ENCODE measurements around the gene CDK14. TPM values are rescaled to one million over a fixed set of nuclear protein-coding genes. Genes with fewer than 3 reads are reported as not detected.

Gene CDK14
- total RNA-seq, 4 donors from 2014 or later, result 1.1 to 12.7 (median 5.8) TPM

DNA sequence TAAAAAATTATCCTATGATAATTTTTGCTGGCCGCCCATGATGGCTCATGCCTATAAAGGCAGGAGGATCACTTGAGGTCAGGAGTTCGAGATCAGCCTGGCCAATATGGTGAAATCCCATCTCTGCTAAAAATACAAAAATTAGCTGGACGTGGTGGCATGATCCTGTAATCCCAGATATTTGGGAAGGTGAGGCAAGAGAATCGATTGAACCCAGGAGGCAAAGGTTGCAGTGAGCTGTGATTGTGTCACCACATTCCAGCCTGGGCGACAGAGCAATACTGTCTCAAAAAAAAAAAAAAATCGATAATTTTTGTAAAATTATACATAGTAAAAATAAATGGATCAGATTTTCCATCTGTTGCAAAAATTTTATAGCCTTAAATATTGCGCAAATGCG, 31.7 kb upstream of the CDK14 start:
- intact Hi-C loops (cut with DNase I; ENCODE audit: low total_unique reads), result no loop called here
- no peak for TF ChIP-seq POLR2A (IDR thresholded peaks at IDR 0.05)
- TF ChIP-seq, protein P1, sequence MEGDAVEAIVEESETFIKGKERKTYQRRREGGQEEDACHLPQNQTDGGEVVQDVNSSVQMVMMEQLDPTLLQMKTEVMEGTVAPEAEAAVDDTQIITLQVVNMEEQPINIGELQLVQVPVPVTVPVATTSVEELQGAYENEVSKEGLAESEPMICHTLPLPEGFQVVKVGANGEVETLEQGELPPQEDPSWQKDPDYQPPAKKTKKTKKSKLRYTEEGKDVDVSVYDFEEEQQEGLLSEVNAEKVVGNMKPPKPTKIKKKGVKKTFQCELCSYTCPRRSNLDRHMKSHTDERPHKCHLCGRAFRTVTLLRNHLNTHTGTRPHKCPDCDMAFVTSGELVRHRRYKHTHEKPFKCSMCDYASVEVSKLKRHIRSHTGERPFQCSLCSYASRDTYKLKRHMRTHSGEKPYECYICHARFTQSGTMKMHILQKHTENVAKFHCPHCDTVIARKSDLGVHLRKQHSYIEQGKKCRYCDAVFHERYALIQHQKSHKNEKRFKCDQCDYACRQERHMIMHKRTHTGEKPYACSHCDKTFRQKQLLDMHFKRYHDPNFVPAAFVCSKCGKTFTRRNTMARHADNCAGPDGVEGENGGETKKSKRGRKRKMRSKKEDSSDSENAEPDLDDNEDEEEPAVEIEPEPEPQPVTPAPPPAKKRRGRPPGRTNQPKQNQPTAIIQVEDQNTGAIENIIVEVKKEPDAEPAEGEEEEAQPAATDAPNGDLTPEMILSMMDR (IDR thresholded peaks at IDR 0.05), result no peak
- DNase-seq (ENCODE audit: low spot score in 2 of 2), result no peak
- no peak overlapping the region for H3K4me3 ChIP-seq (ENCODE audit: low read depth, poor library complexity, severe bottlenecking)
- 88 to 91% methylated on average over 8 of the region's 8 CpGs for WGBS, 2 donors

DNA sequence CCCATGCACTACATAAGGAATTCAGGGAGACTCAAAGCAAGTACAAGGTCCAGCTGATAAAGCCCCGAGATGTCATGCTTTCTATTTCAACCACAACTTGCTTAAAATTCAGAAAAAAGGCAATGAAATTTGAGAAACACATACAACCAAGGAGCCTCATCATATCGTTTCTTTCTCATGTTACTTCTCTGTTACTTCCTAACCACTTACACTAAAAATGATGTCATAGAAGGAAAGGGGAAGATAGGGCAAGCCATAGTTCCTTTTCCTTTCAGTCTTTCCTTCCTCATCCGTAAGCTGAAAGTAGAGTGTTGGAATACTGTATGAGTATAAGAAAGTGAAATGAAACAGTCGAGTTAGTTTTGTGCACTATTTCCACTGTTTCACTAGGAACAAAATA, 27.9 kb upstream of the CDK14 start:
- 71 to 74% methylated on average over 4 of the region's 4 CpGs for WGBS, 2 donors
- intact Hi-C loops (cut with DNase I; ENCODE audit: low total_unique reads), result no loop called here
- no peak for TF ChIP-seq POLR2A (IDR thresholded peaks at IDR 0.05)
- TF ChIP-seq, protein P1 (IDR thresholded peaks at IDR 0.05), result no peak
- H3K4me3 ChIP-seq (ENCODE audit: low read depth, poor library complexity, severe bottlenecking), result no peak overlapping the region
- no peak for DNase-seq (ENCODE audit: low spot score in 2 of 2)

DNA sequence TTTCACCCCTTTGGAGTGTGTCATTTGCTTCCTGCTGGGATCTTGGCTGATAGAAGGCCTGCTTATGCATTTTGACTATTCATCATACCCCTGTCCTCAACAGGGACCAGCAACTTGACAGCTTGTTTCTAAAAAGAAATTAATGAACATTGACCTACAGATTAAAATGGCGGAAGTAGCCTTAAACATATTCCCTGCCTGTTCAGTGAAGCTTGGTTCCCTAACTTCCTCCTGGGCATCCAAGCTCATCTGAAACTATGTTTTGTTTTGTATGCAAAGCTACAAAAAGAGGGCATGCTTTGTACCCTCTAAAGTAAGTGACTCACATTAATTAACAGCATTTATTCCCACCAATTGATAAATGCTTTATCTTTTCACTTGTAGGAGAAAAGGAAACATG, 26.8 kb upstream of the CDK14 start:
- intact Hi-C loops (cut with DNase I; ENCODE audit: low total_unique reads), result no loop called here
- WGBS, 2 donors, result 95% methylated on average over 1 of the region's 1 CpG
- no peak for DNase-seq (ENCODE audit: low spot score in 2 of 2)
- H3K4me3 ChIP-seq (ENCODE audit: low read depth, poor library complexity, severe bottlenecking), result no peak overlapping the region
- no peak for TF ChIP-seq POLR2A (IDR thresholded peaks at IDR 0.05)
- TF ChIP-seq, protein P1 (IDR thresholded peaks at IDR 0.05), result no peak

DNA sequence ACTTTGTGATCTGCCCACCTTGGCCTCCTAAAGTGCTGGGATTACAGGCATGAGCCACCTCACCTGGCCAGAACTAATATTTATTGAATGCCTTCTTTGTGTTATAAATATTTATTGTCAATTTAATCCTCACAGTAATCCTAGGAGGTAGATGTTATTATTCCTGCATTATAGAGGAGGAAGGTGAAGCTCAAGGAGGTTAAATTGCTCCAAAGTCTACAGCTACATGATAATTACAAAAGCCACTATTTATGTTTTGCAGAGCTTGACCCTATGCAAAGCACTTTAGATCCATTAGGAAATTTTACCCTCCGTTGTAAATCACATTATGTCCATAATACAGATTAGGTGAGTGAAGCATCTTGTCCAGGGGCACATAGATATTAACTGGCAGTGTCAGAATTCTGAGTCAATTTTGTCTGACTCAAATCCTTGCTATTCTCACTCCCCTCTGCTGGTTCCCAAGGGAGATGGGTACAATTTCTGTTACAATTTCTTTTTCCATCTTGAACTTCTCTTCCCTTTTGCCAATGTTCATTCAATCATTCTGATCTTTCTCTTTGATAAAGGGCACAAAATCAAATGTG, 25.7 kb upstream of the CDK14 start:
- TF ChIP-seq, protein P1 (IDR thresholded peaks at IDR 0.05), result no peak
- no peak for TF ChIP-seq POLR2A (IDR thresholded peaks at IDR 0.05)
- DNase-seq (ENCODE audit: low spot score in 2 of 2), result no peak
- 82 to 96% methylated on average over 1 of the region's 1 CpG for WGBS, 2 donors
- H3K4me3 ChIP-seq (ENCODE audit: low read depth, poor library complexity, severe bottlenecking), result no peak overlapping the region
- intact Hi-C loops (cut with DNase I; ENCODE audit: low total_unique reads), result no loop called here

DNA sequence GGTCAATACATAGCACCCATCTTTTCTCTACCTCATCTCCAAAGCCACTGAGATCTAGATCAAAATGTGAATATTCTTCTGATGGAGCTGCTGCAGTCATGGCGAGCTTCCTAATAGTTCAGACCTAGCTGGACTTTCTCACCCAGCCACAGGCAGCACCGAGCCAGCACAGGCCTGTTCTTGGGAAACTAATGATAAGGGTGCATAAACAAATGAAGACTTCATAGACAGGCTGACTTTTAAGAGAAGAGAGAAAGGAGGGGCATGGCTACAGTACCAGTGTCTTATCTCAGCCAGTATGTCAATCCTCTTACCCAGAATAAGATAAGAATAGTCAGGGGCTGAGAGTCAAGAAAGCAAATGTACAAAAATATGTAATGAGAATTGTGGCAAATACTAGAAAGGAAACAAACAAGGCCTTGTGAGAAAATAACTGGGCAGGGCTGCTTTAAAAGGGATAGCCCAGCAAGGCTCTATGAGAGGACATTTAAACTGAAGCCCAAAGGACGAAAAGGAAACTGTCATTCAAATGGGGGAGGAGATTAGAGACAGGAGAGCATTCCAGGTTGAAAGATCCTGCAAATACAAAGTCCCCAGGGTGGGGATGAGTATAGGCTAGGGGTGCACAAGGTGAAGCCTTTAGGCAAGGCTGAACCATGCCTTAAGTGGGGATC, 21.8 kb upstream of the CDK14 start:
- 62 to 72% methylated on average over 3 of the region's 3 CpGs for WGBS, 2 donors
- H3K4me3 ChIP-seq (ENCODE audit: low read depth, poor library complexity, severe bottlenecking), result no peak overlapping the region
- no peak for TF ChIP-seq POLR2A (IDR thresholded peaks at IDR 0.05)
- TF ChIP-seq, protein P1 (IDR thresholded peaks at IDR 0.05), result no peak
- intact Hi-C loops (cut with DNase I; ENCODE audit: low total_unique reads), result no loop called here
- DNase-seq (ENCODE audit: low spot score in 2 of 2), result no peak

DNA sequence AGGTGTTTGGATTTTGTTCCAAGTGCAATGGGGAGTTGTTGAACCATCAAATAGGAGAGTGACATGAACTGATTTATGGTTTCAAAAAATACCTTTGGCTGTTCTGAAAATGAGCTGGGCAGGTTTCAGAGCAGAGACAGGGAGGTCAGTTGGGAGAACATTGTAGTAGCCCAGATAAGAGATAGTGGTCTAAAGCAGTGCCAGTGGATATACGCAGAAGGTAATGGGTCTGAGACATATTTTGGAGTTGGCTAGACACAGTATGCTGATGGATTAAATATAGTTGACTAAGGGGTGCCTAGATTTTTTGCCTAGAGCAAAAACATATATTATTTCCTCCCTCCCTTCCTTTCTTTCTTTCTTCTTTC, 21.3 kb upstream of the CDK14 start:
- intact Hi-C loops (cut with DNase I; ENCODE audit: low total_unique reads), result no loop called here
- H3K4me3 ChIP-seq (ENCODE audit: low read depth, poor library complexity, severe bottlenecking), result no peak overlapping the region
- TF ChIP-seq, protein P1 (IDR thresholded peaks at IDR 0.05), result no peak
- no peak for TF ChIP-seq POLR2A (IDR thresholded peaks at IDR 0.05)
- no peak for DNase-seq (ENCODE audit: low spot score in 2 of 2)
- 90 to 96% methylated on average over 1 of the region's 1 CpG for WGBS, 2 donors
